Choroid plexus epithelial cell (primary cell): Measurements from ENCODE around the gene BZW2.

Experiments
- DNase-seq: peaks from one replicate; pipeline ENCODE4 v3.0.0-alpha.2; 2010; ENCODE audit warnings: low read depth
- H3K4me3 ChIP-seq: 2 replicates; pipeline ENCODE4 v1.5.1; 2011; ENCODE audit warnings: low read depth, mild to moderate bottlenecking, control low read depth, low read length, moderate library complexity
- TF ChIP-seq, protein P1 (sequence below): conservative IDR thresholded peaks from 2 replicates; pipeline ENCODE4 v1.5.1; 2011; ENCODE audit warnings: low read depth, mild to moderate bottlenecking, control low read depth, inconsistent platforms, low read length, moderate library complexity

BZW2 gene

DNA sequence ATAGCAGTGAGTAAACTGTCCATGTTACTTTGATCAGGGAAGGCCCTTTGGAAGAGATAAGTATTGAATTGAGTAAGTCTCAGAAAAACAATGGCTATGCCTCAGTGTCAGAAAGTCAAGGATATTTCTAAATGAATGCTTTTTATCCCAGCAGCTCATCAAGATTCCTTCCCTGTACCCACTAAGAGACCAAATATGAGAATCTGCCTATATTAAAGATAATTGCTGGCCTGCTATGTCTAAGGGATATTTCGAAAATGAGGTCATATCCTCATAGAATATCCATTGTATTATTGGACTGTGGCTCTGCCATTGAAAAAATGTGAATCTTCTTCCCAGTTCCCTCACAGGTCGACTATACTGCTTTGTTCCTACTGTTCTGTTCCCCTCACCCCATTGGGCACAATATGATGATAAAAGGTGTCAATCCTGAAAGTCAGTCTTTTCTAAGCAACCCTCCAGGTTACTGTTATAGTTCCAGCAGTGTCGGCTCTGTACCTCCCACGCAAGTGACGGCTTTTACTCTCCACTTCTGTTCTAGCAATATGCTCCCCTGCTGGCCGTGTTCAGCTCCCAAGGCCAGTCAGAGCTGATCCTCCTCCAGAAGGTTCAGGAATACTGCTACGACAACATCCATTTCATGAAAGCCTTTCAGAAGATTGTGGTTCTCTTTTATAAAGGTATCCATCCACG lies 51.7 kb downstream of the BZW2 start:
- peak; percentile 39 for DNase-seq
- TF ChIP-seq, protein P1, sequence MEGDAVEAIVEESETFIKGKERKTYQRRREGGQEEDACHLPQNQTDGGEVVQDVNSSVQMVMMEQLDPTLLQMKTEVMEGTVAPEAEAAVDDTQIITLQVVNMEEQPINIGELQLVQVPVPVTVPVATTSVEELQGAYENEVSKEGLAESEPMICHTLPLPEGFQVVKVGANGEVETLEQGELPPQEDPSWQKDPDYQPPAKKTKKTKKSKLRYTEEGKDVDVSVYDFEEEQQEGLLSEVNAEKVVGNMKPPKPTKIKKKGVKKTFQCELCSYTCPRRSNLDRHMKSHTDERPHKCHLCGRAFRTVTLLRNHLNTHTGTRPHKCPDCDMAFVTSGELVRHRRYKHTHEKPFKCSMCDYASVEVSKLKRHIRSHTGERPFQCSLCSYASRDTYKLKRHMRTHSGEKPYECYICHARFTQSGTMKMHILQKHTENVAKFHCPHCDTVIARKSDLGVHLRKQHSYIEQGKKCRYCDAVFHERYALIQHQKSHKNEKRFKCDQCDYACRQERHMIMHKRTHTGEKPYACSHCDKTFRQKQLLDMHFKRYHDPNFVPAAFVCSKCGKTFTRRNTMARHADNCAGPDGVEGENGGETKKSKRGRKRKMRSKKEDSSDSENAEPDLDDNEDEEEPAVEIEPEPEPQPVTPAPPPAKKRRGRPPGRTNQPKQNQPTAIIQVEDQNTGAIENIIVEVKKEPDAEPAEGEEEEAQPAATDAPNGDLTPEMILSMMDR = peak; percentile 15
- H3K4me3 ChIP-seq = no peak overlapping the region

DNA sequence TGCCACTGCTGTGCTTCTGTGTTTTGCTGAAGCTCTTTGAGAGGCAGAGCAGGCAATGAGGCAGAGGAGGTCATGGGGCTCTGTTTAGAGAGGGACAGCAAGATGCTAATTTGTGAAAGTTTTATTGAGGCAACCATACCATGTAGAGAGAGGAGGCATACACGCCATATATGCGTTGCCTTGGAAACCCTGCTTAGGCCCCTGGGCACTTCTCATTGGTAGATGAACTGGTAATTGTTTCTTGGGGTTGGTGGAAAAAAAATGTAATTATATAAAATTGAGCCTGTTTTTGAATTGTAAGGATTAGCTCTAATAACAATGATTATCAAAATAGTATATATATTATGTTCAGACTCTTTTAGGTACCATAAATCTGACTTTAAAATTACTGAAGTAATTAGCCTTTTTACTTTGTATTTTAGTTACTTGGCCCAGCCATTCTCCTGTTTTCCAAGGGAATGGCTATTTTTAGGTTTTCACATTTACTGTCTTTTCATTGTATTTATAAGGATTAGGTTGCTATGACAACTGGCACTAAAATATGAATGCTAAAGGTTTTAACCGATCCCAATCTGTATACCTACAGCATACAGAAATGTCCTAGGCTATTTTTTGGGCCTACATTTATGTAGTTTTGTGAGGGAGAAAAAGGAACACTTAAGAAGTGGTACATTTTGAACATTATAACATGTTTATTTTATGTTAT lies 52.4 kb downstream of the BZW2 start:
- no peak overlapping the region for H3K4me3 ChIP-seq
- DNase-seq = no peak
- TF ChIP-seq, protein P1 = no peak

DNA sequence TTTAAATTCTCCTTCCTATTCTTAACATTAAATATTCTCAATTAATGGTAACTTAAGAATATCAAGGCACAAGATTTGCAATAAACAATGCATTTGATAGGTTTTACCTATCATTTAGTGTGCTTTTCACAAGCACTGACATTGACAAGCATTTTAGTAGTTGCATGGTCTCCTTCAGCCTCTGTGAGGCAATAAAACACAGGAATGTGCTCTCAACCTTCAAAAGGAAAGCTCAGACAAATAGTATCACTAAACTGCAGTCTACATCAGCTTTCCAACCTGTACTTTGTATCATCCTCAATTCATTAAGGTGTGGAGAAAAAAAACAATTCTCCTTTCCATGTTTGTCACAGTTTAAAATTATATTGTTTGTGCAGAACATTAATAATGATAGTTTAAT lies 56.5 kb downstream of the BZW2 start:
- DNase-seq = peak; percentile 65
- no peak overlapping the region for H3K4me3 ChIP-seq
- TF ChIP-seq, protein P1 = peak; percentile 32

DNA sequence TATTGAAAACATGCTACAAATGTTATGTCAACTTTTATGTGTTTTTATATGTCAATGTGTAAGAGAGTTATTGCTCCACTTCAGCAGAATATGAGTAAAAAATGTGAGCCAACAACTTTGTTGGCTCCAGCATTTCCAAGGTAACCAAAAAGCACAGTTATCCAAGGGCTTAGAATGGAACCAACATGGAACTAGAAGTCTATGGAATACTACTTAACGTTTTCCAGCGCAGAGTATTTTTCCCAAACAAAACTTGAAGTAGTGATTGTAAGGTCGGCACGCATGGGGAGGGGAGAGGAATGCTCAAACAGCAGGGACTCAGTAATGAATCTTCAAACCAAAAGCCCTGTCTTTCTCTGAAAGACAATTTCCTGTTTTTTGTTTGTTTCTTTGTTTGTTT lies 62.5 kb downstream of the BZW2 start:
- H3K4me3 ChIP-seq = no peak overlapping the region
- TF ChIP-seq, protein P1 = no peak
- peak; percentile 57 for DNase-seq

DNA sequence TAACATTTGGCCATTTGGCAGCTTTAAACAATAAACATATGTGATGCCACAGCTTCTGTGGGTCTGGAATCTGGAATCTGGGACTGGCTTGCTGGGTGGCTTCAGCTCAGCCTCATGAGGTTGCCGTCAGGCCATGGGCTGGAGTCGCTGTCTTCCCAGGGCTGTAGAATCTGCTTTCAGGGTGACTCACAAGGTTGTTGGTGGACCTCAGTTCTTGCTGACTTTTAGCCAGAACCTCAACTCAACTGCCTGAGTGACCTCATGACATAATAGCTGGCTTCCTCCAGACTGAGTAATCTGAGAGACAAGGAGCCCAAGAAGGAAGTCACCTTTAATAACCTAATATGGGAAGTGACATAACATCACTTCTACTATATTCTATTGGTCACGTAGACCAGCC lies 63.0 kb downstream of the BZW2 start:
- DNase-seq = peak; percentile 96
- H3K4me3 ChIP-seq = no peak overlapping the region
- TF ChIP-seq, protein P1 = peak; percentile 24

DNA sequence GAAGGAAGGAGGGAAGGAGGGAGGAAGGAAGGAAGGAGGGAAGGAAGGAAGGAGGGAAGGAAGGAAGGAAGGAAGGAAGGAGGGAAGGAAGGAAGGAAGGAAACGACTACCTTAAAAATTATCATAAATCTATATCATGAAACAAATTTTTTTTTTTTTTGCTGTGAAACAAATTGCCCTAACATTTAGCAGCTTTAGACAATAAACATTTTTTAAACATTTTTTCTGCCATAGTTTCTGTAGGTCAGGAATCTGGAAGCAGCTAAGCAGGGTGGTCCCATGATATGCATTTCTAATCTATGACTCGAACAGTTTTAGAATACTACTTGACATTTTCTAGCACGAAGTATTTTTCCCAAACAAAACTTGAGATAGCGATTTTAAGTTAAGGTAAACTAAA lies 64.7 kb downstream of the BZW2 start:
- no peak for DNase-seq
- TF ChIP-seq, protein P1 = no peak
- H3K4me3 ChIP-seq = no peak overlapping the region

DNA sequence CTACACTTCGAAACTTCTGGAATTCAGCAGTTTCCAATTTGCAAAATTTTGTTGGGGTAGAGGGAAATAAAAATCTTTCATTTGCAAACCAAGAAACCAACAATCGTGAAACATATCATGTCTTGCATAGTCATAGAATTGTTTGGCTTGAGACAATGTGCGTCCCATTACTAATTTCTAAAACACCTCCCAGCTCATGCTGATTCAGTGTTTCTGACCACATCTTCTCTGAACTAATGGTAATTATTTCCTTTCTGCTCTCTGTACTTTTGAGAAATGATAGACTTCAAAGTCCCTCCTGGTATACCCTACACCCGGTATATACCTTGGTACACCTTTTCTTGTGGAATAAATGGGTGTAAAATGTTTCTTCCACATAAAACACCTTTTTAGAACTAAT lies 65.7 kb downstream of the BZW2 start:
- no peak for DNase-seq
- no peak overlapping the region for H3K4me3 ChIP-seq
- TF ChIP-seq, protein P1 = no peak
